HUES6 (cell line): ENCODE measurements around the gene C1QC.

ENCODE experiments used
- H3K27ac ChIP-seq: 2 replicates; pipeline ENCODE4 v1.7.0; 2013; ENCODE audit warnings: low read depth, mild to moderate bottlenecking, low read length, inconsistent platforms
- H3K27me3 ChIP-seq: 2 replicates; pipeline ENCODE4 v1.6.1; 2013; ENCODE audit warnings: low read length; ENCODE audit not compliant: control insufficient read depth, insufficient read depth
- H3K36me3 ChIP-seq: 2 replicates; pipeline ENCODE4 v1.6.1; 2013; ENCODE audit warnings: low read length; ENCODE audit not compliant: control insufficient read depth, insufficient read depth
- H3K4me1 ChIP-seq: 2 replicates; pipeline ENCODE4 v1.6.1; 2013; ENCODE audit warnings: low read length; ENCODE audit not compliant: control insufficient read depth, insufficient read depth
- H3K4me3 ChIP-seq: 2 replicates; pipeline ENCODE4 v1.5.1; 2013; ENCODE audit warnings: low read depth, low read length
- H3K9ac ChIP-seq: one replicate; pipeline ENCODE4 v1.6.1; 2013; ENCODE audit warnings: mild to moderate bottlenecking, low read length
- H3K9me3 ChIP-seq: 2 replicates; pipeline ENCODE4 v1.6.1; 2013; ENCODE audit warnings: low read depth, low read length; ENCODE audit not compliant: control insufficient read depth, insufficient read depth

C1QC gene

DNA sequence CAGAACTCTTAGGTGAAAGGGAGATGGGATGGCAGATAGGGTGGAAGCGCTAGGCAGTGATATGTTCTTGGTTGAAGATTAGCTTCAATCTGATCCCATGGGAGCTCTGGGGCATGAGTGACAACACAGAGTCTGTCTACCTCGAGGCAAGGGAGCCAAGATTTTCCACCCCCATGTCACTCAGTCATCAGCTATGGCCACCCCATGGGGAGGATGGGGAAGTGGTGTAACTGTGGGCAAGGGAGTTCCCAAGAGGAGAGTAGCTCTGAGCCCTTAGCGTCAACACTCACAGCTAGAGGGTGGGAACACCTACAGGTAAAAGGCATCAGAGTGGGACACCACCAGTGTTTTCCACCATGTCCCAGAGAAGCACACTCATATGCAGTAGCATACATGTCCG lies 37.3 kb upstream of the C1QC start:
- no peaks in the 10 kb centered on the region for H3K9me3 ChIP-seq
- H3K4me1 ChIP-seq = no peaks in the 10 kb centered on the region
- H3K36me3 ChIP-seq = no peaks in the 10 kb centered on the region
- no peak overlapping the region for H3K4me3 ChIP-seq
- peaks cover 75% of the 10 kb centered on the region for H3K27me3 ChIP-seq
- no peak overlapping the region for H3K27ac ChIP-seq
- H3K9ac ChIP-seq = no peak overlapping the region

DNA sequence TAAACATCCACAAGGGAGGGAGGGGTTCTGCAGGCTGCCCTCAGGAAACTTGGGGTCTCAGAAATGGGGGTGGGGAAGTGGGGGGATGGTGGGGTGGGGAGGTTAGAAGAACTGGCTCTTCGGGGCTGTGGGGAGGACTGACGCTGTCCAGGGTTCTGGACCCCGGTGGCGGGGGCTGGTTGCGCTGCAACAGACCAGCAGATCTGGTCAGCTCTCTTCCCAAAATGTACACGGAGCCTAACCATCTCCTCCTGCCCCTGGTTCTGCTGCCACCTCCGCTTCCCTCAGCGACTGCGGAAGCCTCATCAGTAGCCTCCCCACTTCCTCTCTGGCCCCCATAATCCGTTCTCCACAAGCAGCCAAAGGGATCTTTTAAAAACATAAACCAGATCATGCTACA lies 36.3 kb upstream of the C1QC start:
- no peaks in the 10 kb centered on the region for H3K9me3 ChIP-seq
- peaks cover 83% of the 10 kb centered on the region for H3K27me3 ChIP-seq
- H3K27ac ChIP-seq = no peak overlapping the region

DNA sequence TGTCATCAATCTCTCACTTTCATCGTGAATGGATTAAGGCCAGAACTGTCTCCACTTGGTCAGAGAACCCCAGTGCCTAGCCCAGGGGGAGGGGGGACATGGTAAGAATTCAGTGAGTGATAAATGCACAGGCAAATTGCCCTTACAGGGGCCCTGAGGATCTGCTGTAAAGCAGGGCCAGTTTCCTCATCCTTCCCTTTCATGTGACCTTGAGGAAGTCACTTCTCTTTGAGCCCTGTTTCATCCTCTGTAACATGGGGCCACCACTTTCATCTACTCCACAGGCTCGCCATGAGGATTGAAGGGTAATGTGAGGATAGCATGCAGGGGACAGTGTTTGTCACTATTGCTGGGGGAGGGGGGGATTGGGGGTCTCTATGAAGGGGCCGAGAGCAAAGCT lies 35.1 kb upstream of the C1QC start:
- Histone ChIP-seq H3K36me3 (no peaks in the 10 kb centered on the region), H3K27me3 (peaks cover 87% of the 10 kb centered on the region), H3K4me3 (no peak overlapping the region), H3K9me3 (no peaks in the 10 kb centered on the region), H3K4me1 (no peaks in the 10 kb centered on the region), H3K9ac (no peak overlapping the region), H3K27ac (no peak overlapping the region)

More for the DNA sequence above, 36.3 kb upstream of the C1QC start:
- Histone ChIP-seq H3K4me1 (no peaks in the 10 kb centered on the region), H3K4me3 (no peak overlapping the region), H3K9ac (no peak overlapping the region), H3K36me3 (no peaks in the 10 kb centered on the region)

DNA sequence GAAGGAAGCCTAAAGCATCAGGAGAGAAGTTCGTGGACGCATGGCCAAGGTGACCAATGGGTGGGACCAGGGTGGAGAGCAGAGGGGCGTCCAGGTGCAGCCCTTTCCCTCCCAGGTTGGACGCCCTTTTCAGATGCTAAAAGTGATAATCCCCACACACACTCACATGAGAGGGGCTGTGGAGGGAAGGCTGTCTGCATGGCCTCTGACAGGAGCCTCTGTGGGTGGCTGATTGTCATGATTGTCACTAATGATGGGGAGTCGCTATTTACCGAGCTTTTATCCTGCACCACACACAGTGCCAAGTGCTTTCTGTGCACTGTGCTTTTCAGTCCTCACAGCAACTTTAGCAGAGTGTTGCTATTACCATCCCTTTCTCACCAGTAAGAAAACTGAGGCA lies 34.1 kb upstream of the C1QC start:
- H3K27me3 ChIP-seq = peaks cover 87% of the 10 kb centered on the region
- H3K9ac ChIP-seq = no peak overlapping the region
- no peak overlapping the region for H3K27ac ChIP-seq
- H3K4me3 ChIP-seq = no peak overlapping the region
- H3K36me3 ChIP-seq = no peaks in the 10 kb centered on the region
- no peaks in the 10 kb centered on the region for H3K9me3 ChIP-seq
- H3K4me1 ChIP-seq = no peaks in the 10 kb centered on the region

DNA sequence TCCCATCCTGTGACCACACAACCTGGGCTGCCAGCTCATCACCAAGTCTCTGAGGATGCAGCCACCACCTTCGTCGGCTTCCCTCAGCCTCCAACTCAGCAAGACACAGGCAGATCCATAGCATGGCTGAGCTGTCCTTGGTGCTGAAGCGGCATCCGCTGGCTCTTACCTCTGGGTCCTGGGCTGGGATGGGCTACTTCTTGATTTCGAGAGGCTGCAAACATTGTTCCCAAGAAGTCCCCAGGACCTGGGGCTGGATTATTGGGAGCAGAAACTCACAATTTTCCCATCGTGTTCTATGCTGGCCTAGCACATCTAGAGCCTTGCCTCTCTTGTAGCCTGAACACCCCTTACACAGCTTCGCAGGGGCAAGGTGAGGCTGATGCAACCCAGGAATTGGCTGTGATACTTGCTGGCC lies 31.9 kb upstream of the C1QC start:
- Histone ChIP-seq H3K36me3 (no peaks in the 10 kb centered on the region), H3K4me3 (no peak overlapping the region), H3K27ac (no peak overlapping the region), H3K9ac (no peak overlapping the region), H3K9me3 (no peaks in the 10 kb centered on the region), H3K27me3 (peaks cover 87% of the 10 kb centered on the region), H3K4me1 (0 out of 2 replicates have a peak, but pooled peaks cover 4% of the 10 kb centered on the region)

DNA sequence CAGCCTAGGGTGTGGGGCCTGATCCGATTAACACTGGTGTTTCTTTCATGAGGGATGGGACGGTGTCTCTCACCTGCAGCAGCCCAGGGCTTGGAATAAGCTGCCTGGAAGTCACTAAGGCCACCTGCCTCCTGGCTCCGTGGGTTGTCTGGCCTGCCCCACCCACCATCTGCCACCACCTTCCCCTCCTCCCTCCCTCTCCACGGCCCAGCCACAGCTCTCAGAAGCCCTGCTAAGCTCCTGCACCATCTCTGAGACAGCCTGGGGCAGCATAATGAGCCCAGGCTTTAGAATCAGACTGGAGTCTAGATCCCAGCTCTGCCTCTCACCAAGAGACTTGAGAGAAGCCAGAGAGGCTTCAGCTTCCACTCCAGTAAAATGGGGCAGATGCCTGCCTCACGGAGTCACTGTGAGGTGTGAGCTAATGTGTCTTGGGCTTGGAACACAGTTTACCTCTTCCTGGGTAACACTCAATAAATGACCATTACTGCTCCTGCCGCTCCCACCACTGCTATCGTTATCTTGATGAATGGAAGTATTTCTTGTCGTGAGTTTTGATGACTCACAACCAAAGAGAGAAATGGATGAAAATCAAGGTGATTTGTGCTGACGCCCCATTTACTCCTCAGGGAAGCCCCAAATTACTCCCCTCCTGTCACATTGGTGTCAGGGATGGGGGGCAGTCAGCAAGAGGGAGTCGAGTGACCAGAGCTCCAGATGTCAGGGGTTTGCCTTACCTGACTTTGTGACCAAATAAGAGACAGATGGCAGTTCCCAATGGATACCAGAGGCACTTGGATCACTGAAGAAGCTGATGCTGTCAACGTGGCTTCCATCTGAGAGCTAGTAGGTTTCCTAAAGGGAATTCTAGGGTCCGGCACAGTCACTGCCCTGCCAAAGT lies 30.5 kb upstream of the C1QC start:
- no peak overlapping the region for H3K4me3 ChIP-seq

DNA sequence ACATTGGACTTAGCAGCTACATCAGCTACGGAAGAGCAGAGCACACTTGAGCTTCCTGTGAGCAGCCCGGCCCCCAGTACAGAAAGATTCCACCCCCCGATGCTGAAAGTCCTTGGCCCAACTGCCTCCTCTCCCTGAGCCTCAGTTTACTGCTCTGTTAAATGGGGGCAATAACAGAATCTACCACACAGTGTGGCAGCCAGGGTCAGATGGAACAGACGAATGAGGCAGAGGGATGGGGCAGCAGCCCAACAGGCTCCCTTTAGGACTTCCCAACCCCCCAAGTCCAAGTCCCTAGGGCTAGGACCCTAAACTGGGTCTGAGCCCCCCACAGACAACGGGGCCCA lies 29.9 kb upstream of the C1QC start:
- H3K27me3 ChIP-seq = peaks cover 81% of the 10 kb centered on the region
- no peaks in the 10 kb centered on the region for H3K36me3 ChIP-seq
- no peak overlapping the region for H3K4me3 ChIP-seq
- no peaks in the 10 kb centered on the region for H3K9me3 ChIP-seq
- no peak overlapping the region for H3K27ac ChIP-seq
- H3K9ac ChIP-seq = no peak overlapping the region
- peaks cover 10% of the 10 kb centered on the region; the same call in 1 of the 2 replicates for H3K4me1 ChIP-seq

More for the DNA sequence above, 30.5 kb upstream of the C1QC start:
- Histone ChIP-seq H3K9ac (no peak overlapping the region), H3K4me1 (peaks cover 4% of the 10 kb centered on the region; the same call in 1 of the 2 replicates), H3K27ac (no peak overlapping the region), H3K36me3 (no peaks in the 10 kb centered on the region), H3K9me3 (no peaks in the 10 kb centered on the region), H3K27me3 (peaks cover 85% of the 10 kb centered on the region)

DNA sequence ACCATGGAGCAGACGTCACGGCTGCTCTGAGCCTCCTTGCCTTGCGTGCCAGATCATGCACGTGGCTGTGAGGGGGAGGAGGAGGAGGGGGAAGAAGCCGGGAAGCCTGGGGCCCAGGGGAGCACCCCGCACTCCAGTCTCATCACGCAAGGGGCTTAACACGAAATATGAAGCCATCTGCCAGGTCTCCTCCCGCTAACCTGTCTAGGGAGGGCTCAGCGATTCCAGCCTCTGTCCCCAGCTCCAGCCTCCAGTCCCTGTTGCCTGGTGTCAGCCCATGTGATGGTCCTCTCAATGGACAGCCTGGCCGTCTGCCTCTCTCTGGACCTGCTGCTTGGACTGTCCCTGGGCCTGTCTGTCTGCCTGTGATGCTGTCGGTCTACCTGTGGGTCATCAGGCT lies 29.5 kb upstream of the C1QC start:
- Histone ChIP-seq H3K4me3 (no peak overlapping the region), H3K27me3 (peaks cover 79% of the 10 kb centered on the region), H3K4me1 (peaks cover 10% of the 10 kb centered on the region; the same call in 1 of the 2 replicates), H3K36me3 (no peaks in the 10 kb centered on the region), H3K27ac (no peak overlapping the region), H3K9me3 (no peaks in the 10 kb centered on the region), H3K9ac (no peak overlapping the region)

DNA sequence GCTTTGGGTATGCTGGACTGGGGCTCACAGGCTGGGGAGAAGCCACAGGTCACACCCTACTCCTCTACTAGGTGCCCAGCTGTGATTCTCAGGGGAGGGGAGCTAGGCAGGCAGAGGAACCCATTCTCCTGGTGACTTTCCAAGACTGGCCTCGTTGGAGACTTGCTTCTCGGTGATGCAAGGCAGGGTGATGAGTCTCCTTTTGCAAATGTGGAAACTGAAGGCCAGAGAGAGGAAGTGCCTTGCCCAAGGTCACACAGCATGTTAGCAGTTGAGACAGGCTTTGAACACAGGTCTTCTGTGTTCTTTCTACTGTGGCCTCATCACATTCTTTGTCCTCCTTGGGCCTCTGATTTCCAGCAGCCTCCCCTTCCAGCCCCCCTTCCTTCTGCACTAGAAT lies 27.5 kb upstream of the C1QC start:
- H3K4me3 ChIP-seq = no peak overlapping the region
- no peaks in the 10 kb centered on the region for H3K9me3 ChIP-seq
- H3K9ac ChIP-seq = no peak overlapping the region
- no peak overlapping the region for H3K27ac ChIP-seq
- no peaks in the 10 kb centered on the region for H3K36me3 ChIP-seq
- peaks cover 65% of the 10 kb centered on the region; the same call in 1 of the 2 replicates for H3K27me3 ChIP-seq
- peaks cover 10% of the 10 kb centered on the region; the same call in 1 of the 2 replicates for H3K4me1 ChIP-seq

DNA sequence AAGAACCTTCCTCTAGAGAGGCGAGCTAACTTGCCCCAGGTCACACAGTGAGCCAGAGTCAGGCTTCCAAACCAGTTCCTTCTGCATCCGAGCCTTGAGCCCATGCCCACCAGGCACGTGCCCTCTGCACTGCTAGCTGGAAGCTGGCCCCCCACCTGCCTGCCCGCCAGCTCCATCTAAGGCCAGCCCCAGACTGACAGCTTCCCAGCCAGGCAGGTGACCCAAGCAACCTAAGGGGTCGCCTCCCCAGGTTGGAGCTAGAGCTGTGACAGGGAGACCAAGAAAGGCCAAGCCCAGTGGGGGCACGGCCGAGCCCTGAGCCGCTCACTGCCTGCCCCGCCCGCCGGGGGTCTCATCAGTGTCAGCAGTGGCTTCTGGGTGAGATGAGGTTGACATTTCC lies 26.9 kb upstream of the C1QC start:
- H3K4me3 ChIP-seq = no peak overlapping the region
- peaks cover 62% of the 10 kb centered on the region; the same call in 1 of the 2 replicates for H3K27me3 ChIP-seq

DNA sequence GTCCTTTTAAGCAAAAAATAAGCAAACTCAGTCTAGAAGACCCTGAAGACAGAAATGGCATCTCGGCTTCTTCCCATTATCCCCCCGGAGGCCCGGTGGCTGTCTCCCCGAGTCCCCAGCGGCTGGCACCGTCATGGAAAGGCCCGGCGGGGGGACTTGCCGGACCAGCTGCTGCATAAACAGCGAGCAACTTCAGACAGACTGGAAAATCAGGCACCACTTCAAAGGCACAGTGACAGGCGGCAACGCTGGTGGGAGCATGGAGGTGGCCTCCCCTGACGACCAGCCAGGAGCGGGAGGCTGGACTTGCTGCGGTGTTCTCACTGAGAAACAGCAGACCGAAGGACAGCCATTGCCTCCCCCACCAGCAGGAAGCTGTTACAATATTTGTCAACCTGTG lies 25.4 kb upstream of the C1QC start:
- Histone ChIP-seq H3K9ac (no peak overlapping the region), H3K27me3 (peaks cover 54% of the 10 kb centered on the region; the same call in 1 of the 2 replicates), H3K27ac (no peak overlapping the region), H3K9me3 (no peaks in the 10 kb centered on the region), H3K4me1 (peaks cover 10% of the 10 kb centered on the region; the same call in 1 of the 2 replicates), H3K4me3 (no peak overlapping the region), H3K36me3 (no peaks in the 10 kb centered on the region)

More for the DNA sequence above, 26.9 kb upstream of the C1QC start:
- Histone ChIP-seq H3K36me3 (no peaks in the 10 kb centered on the region), H3K9me3 (no peaks in the 10 kb centered on the region), H3K27ac (no peak overlapping the region), H3K9ac (no peak overlapping the region), H3K4me1 (peaks cover 10% of the 10 kb centered on the region; the same call in 1 of the 2 replicates)
